WI38 (cell line): ENCODE data around the gene GAB2.
"Not testable (repeated sequence)": the region's sequence is repeated elsewhere in the genome, so short reads cannot be mapped to it uniquely, and the experiment has no call there.

Experiments used
- H3K4me3 ChIP-seq: 2 replicates; pipeline ENCODE4 v1.5.1; 2011; ENCODE audit warnings: low read depth, mild to moderate bottlenecking, control low read depth, low read length
- CTCF ChIP-seq: IDR thresholded peaks from 2 replicates; pipeline ENCODE4 v1.5.1; 2012; ENCODE audit warnings: low read depth, mild to moderate bottlenecking, control low read depth, low read length

Gene GAB2

GRCh38 chr11:78370406-78371172, 47.0 kb downstream of the GAB2 start:
- TF ChIP-seq CTCF = no peak
- H3K4me3 ChIP-seq = no peak overlapping the region

- TF ChIP-seq CTCF = no peak
These were observed 52.2 kb downstream of the GAB2 start for GRCh38 chr11:78365381-78365792.

GRCh38 chr11:78364128-78364751, 53.4 kb downstream of the GAB2 start:
- no peak overlapping the region for H3K4me3 ChIP-seq
- no peak for TF ChIP-seq CTCF

More at GRCh38 chr11:78365381-78365792, 52.2 kb downstream of the GAB2 start:
- no peak overlapping the region for H3K4me3 ChIP-seq

- no peak overlapping the region for H3K4me3 ChIP-seq
- TF ChIP-seq CTCF = no peak
These were observed 54.5 kb downstream of the GAB2 start for GRCh38 chr11:78363024-78363619.

GRCh38 chr11:78361228-78361627, 56.4 kb downstream of the GAB2 start:
- no peak overlapping the region for H3K4me3 ChIP-seq
- no peak for TF ChIP-seq CTCF

DNA sequence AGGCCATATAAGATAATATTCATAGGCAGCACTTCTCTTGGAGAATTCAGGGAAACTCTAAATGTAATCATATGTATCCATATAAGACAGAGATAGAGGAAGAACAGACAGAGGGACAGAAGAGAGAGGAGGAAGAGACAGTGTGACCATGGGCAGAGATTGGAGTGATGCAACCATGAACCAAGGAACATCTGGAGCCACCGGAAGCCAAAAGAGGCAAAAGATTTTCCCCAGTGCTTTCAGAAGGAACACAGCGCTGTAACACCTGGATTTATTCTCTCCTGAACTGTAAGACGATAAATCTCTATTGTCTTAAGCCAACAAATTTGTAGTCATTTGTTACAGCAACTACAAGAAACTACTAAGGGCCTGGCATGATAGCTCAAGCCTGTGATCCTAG, 57.7 kb downstream of the GAB2 start:
- TF ChIP-seq CTCF = no peak
- H3K4me3 ChIP-seq = no peak overlapping the region

- not testable (repeated sequence) for H3K4me3 ChIP-seq
These were observed 59.7 kb downstream of the GAB2 start for GRCh38 chr11:78357924-78358323.

GRCh38 chr11:78357425-78357824, 60.2 kb downstream of the GAB2 start:
- H3K4me3 ChIP-seq = not testable (repeated sequence)

DNA sequence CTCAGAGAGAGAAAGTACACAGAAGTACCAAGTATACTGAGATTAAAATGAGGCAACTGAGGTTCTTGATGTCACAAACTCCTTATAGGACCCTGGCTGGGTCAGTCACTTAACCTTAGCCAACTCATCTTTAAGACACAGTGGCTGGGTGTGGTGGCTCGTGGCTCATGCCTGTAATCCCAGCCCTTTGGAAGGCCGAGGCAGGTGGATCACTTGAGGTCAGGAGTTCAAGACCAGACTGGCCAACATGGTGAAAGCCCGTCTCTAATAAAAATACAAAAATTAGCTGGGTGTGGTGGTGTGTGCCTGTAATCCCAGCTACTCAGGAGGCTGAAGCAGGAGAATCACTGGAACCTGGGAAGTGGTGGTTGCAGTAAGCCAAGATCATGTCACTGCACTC, 61.9 kb downstream of the GAB2 start:
- not testable (repeated sequence) for H3K4me3 ChIP-seq
